Measurements from ENCODE around the gene FLVCR2.

FLVCR2 gene

GRCh38 chr14:75547552-75548250 is 30.7 kb upstream of the FLVCR2 start:
- TF ChIP-seq YY1 (IDR thresholded peaks at IDR 0.05; ENCODE audit: insufficient read depth, insufficient read length): no peak
- no peak for TF ChIP-seq ZNF274 (IDR thresholded peaks at IDR 0.05; ENCODE audit: low read depth, low read length)
- no peak for TF ChIP-seq SUZ12 (IDR thresholded peaks at IDR 0.05; ENCODE audit: extremely low read depth, insufficient read depth, insufficient read length)
- Histone ChIP-seq H3K9ac (ENCODE audit: insufficient read length, low read depth) (no peak overlapping the region), H3K4me1 (ENCODE audit: insufficient read depth, insufficient read length) (no peaks in the 10 kb centered on the region), H3K4me3 (ENCODE audit: insufficient read length, low read depth) (no peak overlapping the region), H3K36me3 (ENCODE audit: insufficient read depth, insufficient read length, low read length) (no peaks in the 10 kb centered on the region), H3K27me3 (ENCODE audit: insufficient read depth, insufficient read length) (no peaks in the 10 kb centered on the region), H3K9me3 (ENCODE audit: insufficient read depth, low read length) (no peaks in the 10 kb centered on the region)
- DNase-seq (ENCODE audit: low read depth, low spot score): no peak

GRCh38 chr14:75548544-75548943 is 29.9 kb upstream of the FLVCR2 start:
- H3K9ac ChIP-seq (ENCODE audit: insufficient read length, low read depth): no peak overlapping the region
- no peak for DNase-seq (ENCODE audit: low read depth, low spot score)
- TF ChIP-seq ZNF274 (IDR thresholded peaks at IDR 0.05; ENCODE audit: low read depth, low read length) (no peak), SUZ12 (IDR thresholded peaks at IDR 0.05; ENCODE audit: extremely low read depth, insufficient read depth, insufficient read length) (no peak), YY1 (IDR thresholded peaks at IDR 0.05; ENCODE audit: insufficient read depth, insufficient read length) (no peak)
- H3K4me3 ChIP-seq (ENCODE audit: insufficient read length, low read depth): no peak overlapping the region
- no peaks in the 10 kb centered on the region for H3K36me3 ChIP-seq (ENCODE audit: insufficient read depth, insufficient read length, low read length)
- H3K9me3 ChIP-seq (ENCODE audit: insufficient read depth, low read length): no peaks in the 10 kb centered on the region
- no peaks in the 10 kb centered on the region for H3K27me3 ChIP-seq (ENCODE audit: insufficient read depth, insufficient read length)
- H3K4me1 ChIP-seq (ENCODE audit: insufficient read depth, insufficient read length): no peaks in the 10 kb centered on the region

- no peaks in the 10 kb centered on the region for H3K9me3 ChIP-seq (ENCODE audit: insufficient read depth, low read length)
- H3K36me3 ChIP-seq (ENCODE audit: insufficient read depth, insufficient read length, low read length): no peaks in the 10 kb centered on the region
- TF ChIP-seq SUZ12 (IDR thresholded peaks at IDR 0.05; ENCODE audit: extremely low read depth, insufficient read depth, insufficient read length) (no peak), ZNF274 (IDR thresholded peaks at IDR 0.05; ENCODE audit: low read depth, low read length) (no peak), YY1 (IDR thresholded peaks at IDR 0.05; ENCODE audit: insufficient read depth, insufficient read length) (no peak)
- no peak overlapping the region for H3K9ac ChIP-seq (ENCODE audit: insufficient read length, low read depth)
- H3K4me1 ChIP-seq (ENCODE audit: insufficient read depth, insufficient read length): no peaks in the 10 kb centered on the region
- DNase-seq (ENCODE audit: low read depth, low spot score): no peak
- no peaks in the 10 kb centered on the region for H3K27me3 ChIP-seq (ENCODE audit: insufficient read depth, insufficient read length)
- no peak overlapping the region for H3K4me3 ChIP-seq (ENCODE audit: insufficient read length, low read depth)
Observed at GRCh38 chr14:75549169-75549568, 29.3 kb upstream of the FLVCR2 start.

DNA sequence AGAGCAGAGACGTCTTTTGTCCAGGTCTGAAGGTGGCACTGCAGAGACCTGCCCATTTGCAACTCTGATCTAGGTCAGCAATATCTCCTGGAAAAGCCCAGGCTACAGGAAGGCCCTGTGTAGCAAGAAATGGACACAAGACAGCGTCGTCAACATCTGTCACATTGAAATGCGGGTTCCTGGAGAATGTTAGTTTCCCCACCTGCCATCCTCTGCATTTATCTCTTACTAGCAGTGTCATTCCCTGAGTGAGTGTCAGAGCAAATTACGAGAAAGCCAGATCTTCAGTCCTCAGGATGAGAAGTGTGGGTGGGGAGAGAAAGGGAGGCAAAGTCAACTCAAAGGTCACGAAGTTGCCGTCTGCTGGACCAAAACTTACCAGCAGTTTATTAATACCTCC is 27.4 kb upstream of the FLVCR2 start:
- no peaks in the 10 kb centered on the region for H3K4me1 ChIP-seq (ENCODE audit: insufficient read depth, insufficient read length)
- H3K9me3 ChIP-seq (ENCODE audit: insufficient read depth, low read length): no peaks in the 10 kb centered on the region
- DNase-seq (ENCODE audit: low read depth, low spot score): no peak
- no peaks in the 10 kb centered on the region for H3K36me3 ChIP-seq (ENCODE audit: insufficient read depth, insufficient read length, low read length)
- no peak overlapping the region for H3K4me3 ChIP-seq (ENCODE audit: insufficient read length, low read depth)
- TF ChIP-seq ZNF274 (IDR thresholded peaks at IDR 0.05; ENCODE audit: low read depth, low read length): no peak
- no peak for TF ChIP-seq SUZ12 (IDR thresholded peaks at IDR 0.05; ENCODE audit: extremely low read depth, insufficient read depth, insufficient read length)
- no peak for TF ChIP-seq YY1 (IDR thresholded peaks at IDR 0.05; ENCODE audit: insufficient read depth, insufficient read length)
- no peak overlapping the region for H3K9ac ChIP-seq (ENCODE audit: insufficient read length, low read depth)
- H3K27me3 ChIP-seq (ENCODE audit: insufficient read depth, insufficient read length): no peaks in the 10 kb centered on the region

- Histone ChIP-seq H3K4me1 (ENCODE audit: insufficient read depth, insufficient read length) (no peaks in the 10 kb centered on the region), H3K27me3 (ENCODE audit: insufficient read depth, insufficient read length) (no peaks in the 10 kb centered on the region), H3K36me3 (ENCODE audit: insufficient read depth, insufficient read length, low read length) (no peaks in the 10 kb centered on the region), H3K4me3 (ENCODE audit: insufficient read length, low read depth) (no peak overlapping the region), H3K9ac (ENCODE audit: insufficient read length, low read depth) (no peak overlapping the region), H3K9me3 (ENCODE audit: insufficient read depth, low read length) (0 out of 2 replicates have a peak, but pooled peaks cover 7% of the 10 kb centered on the region)
- TF ChIP-seq ZNF274 (IDR thresholded peaks at IDR 0.05; ENCODE audit: low read depth, low read length): no peak
- no peak for TF ChIP-seq YY1 (IDR thresholded peaks at IDR 0.05; ENCODE audit: insufficient read depth, insufficient read length)
- TF ChIP-seq SUZ12 (IDR thresholded peaks at IDR 0.05; ENCODE audit: extremely low read depth, insufficient read depth, insufficient read length): no peak
- DNase-seq (ENCODE audit: low read depth, low spot score): no peak
Observed at GRCh38 chr14:75553157-75553556, 25.3 kb upstream of the FLVCR2 start.

DNA sequence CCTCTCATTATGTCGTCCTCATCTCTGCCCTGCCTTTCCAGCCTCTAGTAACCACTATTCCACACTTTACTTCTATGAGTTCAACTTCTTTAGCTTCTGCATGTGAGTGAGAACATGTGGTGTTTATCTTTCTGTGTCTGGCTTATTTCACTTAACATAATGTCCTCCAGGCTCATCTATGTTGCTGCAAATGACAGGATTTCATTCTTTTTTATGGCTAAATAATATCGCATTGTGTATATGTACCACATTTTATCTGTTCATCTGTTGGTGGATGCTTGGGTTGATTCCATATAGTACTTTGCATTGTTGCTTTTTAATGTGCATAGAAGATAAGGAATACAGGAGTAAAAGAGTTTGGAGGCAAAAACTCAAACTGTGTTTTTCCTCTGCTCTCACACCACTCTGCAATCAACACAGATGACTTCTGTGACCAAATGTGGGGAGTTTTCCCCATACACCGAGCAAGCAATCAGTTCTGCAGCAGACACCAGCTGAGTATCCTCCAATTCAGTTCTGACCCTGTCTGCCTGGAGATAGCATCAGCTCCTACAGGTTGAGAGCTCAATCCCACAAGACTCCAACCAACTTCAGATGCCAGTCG is 24.6 kb upstream of the FLVCR2 start:
- H3K4me3 ChIP-seq (ENCODE audit: insufficient read length, low read depth): no peak overlapping the region
- DNase-seq (ENCODE audit: low read depth, low spot score): no peak
- H3K9ac ChIP-seq (ENCODE audit: insufficient read length, low read depth): no peak overlapping the region
- H3K36me3 ChIP-seq (ENCODE audit: insufficient read depth, insufficient read length, low read length): no peaks in the 10 kb centered on the region
- 0 out of 2 replicates have a peak, but pooled peaks cover 11% of the 10 kb centered on the region for H3K9me3 ChIP-seq (ENCODE audit: insufficient read depth, low read length)
- no peaks in the 10 kb centered on the region for H3K4me1 ChIP-seq (ENCODE audit: insufficient read depth, insufficient read length)
- TF ChIP-seq SUZ12 (IDR thresholded peaks at IDR 0.05; ENCODE audit: extremely low read depth, insufficient read depth, insufficient read length) (no peak), ZNF274 (IDR thresholded peaks at IDR 0.05; ENCODE audit: low read depth, low read length) (no peak), YY1 (IDR thresholded peaks at IDR 0.05; ENCODE audit: insufficient read depth, insufficient read length) (no peak)
- H3K27me3 ChIP-seq (ENCODE audit: insufficient read depth, insufficient read length): no peaks in the 10 kb centered on the region

DNA sequence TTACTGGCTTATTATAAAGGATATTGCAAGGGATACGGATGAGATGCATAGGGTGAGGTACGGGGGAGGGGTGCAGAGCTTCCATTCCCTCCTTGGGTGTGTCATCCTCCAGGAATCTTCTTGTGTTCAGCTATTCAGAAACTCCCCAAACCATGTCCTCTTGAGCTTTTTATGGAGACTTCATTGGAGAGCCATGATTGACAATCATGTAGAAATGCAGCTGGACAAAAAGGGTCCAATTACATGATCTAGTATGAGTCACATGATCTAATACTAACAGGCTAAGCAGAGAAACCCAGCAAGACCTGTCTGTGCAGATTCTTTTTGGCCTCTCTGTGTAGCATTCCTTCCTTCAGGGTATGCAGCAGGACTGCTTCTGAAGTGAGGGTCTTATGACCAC is 23.9 kb upstream of the FLVCR2 start:
- Histone ChIP-seq H3K4me3 (ENCODE audit: insufficient read length, low read depth) (no peak overlapping the region), H3K27me3 (ENCODE audit: insufficient read depth, insufficient read length) (no peaks in the 10 kb centered on the region), H3K9ac (ENCODE audit: insufficient read length, low read depth) (no peak overlapping the region), H3K9me3 (ENCODE audit: insufficient read depth, low read length) (0 out of 2 replicates have a peak, but pooled peaks cover 11% of the 10 kb centered on the region), H3K4me1 (ENCODE audit: insufficient read depth, insufficient read length) (no peaks in the 10 kb centered on the region), H3K36me3 (ENCODE audit: insufficient read depth, insufficient read length, low read length) (no peaks in the 10 kb centered on the region)
- no peak for DNase-seq (ENCODE audit: low read depth, low spot score)
- no peak for TF ChIP-seq YY1 (IDR thresholded peaks at IDR 0.05; ENCODE audit: insufficient read depth, insufficient read length)
- no peak for TF ChIP-seq SUZ12 (IDR thresholded peaks at IDR 0.05; ENCODE audit: extremely low read depth, insufficient read depth, insufficient read length)
- TF ChIP-seq ZNF274 (IDR thresholded peaks at IDR 0.05; ENCODE audit: low read depth, low read length): no peak

Measured in NT2/D1 (cell line).